Activated CD4-positive, CD25-positive, alpha-beta regulatory T cell treated with anti-CD3 and anti-CD28 coated beads, Interleukin-2, amount 50 U/mL, for 72 hours (primary cell): ENCODE measurements around the gene TRIM7.
"Not testable (repeated sequence)": the region's sequence is repeated elsewhere in the genome, so short reads cannot be mapped to it uniquely, and the experiment has no call there.

Experiments used
- DNase-seq: peaks from one replicate; pipeline ENCODE4 v3.0.0; 2021

Gene TRIM7

DNA sequence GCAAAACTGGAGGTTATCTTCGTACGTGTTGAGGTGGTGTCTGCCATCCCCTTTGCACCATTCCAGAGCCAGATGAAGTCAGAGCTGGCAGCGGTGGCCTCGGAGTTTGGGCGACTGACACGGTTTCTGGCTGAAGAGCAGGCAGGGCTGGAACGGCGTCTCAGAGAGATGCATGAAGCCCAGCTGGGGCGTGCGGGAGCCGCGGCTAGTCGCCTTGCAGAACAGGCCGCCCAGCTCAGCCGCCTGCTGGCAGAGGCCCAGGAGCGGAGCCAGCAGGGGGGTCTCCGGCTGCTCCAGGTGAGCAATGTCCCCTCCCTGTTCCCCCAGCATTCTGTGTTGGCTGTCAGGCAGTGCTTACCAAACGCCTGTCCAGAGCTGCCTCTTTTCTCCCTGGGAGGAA is 27.6 kb upstream of the TRIM7 start:
- DNase-seq = no peak

DNA sequence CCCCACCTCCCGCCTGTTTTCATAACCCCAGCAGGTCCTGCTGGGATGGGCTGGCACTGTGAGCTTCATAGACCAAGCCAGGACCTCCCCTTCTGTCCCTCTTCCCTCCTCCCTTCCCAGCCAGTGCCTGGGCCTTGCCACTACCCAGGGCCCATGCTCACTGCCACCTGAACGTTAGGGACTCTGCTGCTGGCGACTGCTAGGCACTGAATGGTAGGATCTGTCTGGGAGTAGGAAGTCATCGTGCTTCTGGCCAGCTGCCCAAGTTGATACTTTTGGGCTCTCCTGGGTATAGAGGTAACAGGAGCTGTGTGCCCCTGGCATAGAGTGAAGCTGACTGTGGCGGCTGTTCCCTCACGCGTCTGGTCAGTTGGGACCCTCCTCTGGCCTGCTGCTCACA is 26.4 kb upstream of the TRIM7 start:
- no peak for DNase-seq

DNA sequence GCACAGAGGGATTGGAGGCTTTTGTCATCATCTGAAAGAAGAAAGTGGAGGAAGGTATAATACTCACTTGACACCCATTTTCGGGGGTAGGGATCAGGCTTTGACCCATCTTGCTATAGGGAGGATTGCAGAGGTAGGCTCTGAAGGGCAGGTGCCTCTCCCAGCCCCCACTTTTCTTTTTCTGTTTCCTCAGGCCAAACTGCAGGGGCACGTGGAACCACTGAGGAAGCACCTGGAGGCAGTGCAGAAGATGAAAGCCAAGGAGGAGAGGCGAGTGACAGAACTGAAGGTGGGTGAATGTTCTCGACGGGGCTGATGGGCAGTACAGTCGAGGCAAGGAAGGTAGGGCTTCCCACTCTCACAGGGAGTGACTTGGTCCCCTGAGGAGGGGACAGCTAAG is 25.6 kb upstream of the TRIM7 start:
- DNase-seq = no peak

DNA sequence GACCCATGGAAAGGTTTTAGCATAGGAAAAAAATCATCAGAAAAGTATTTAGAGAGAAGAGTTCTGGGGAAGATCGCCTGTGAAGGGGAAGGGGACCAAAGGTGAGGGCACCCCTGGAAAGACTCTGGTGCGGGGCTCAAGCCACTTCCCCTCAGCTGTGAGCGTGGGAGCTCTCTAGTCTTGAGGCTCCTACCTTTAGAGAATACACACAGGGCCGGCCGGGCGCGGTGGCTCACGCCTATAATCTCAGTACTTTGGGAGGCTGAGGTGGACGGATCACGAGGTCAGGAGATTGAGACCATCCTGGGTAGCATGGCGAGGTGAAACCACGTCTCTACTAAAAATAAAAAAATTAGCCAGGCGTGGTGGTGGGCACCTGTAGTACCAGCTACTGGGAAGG is 25.0 kb upstream of the TRIM7 start:
- DNase-seq = no peak

DNA sequence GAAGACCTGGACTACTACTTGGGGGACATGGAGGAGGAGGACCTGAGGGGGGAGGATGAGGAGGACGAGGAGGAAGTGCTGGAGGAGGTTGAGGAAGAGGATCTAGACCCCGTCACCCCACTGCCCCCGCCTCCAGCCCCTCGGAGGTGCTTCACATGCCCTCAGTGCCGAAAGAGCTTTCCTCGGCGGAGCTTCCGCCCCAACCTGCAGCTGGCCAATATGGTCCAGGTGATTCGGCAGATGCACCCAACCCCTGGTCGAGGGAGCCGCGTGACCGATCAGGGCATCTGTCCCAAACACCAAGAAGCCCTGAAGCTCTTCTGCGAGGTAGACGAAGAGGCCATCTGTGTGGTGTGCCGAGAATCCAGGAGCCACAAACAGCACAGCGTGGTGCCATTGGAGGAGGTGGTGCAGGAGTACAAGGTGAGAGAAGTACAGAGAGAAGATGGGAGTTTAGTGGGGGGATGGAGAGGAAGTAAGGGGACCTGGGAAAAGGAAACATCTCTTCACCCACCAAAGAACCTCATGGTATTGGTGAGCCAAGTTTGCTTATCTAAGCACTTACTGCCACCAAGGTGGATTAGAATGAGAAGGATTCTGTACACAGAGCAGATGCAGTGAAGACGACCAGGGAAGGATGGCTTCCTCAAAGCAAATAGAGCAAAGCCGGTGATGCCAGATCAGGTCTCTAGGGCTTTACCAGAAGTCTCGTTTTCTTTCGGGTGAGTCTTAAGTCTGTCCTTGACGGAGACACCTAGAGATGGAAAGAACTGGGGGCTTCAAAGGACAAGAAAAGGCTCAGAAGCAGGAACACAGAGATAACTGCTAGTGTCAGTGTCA is 19.6 kb upstream of the TRIM7 start:
- DNase-seq = no peak

DNA sequence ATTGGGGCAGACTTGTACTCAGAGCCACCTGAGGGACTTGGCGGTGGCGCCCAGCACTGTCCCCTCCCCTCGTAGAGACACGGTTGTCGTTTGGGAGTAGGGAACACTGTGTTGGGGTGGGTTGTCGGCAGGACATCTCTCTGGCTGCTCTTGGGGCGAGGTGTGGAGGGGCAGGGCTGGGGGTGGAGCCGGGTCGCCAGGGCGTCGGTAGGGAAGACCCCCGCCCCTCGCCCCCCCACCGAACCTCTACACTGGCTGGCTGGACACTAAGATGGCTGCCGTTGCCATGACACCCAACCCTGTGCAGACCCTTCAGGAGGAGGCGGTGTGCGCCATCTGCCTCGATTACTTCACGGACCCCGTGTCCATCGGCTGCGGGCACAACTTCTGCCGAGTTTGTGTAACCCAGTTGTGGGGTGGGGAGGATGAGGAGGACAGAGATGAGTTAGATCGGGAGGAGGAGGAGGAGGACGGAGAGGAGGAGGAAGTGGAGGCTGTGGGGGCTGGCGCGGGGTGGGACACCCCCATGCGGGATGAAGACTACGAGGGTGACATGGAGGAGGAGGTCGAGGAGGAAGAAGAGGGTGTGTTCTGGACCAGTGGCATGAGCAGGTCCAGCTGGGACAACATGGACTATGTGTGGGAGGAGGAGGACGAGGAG is 18.9 kb upstream of the TRIM7 start:
- no peak for DNase-seq

DNA sequence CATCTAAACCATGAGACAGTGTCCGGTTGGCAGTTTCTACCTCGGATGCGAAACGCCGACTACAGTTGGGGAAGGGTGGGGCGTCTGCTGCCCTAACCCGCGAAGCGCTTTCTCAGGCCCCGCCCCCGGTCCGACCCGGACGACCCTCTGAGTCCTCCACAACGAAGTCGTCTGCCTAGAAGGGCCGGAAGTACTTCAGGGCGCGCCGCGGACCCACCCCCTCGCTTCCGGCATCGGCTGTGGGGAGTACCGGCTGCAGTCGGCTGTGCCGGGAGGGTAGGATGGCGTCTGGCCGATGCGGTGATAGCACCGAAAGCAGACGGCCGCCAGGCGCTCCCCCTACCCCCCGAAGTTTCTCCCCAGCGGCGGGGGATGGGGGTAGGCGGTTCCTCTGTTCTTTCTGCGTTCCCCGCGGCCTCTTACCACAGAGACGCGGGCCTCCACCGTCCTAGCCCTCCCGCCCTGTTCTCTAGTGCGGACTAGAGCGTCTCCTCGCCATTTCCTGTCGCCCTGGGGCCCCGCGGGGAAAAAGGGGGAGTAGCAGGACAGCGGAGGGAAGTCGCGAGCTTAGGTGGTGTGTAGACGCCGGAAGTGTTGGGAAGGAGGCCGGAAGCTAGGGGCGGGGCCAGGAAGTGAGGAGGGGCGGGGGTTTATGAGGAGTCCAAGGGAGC is 18.2 kb upstream of the TRIM7 start, which contains the start of gene TRIM41:
TSS of gene TRIM41 (plus strand) at position 224 of the 671 bp plus-strand sequence. CDS start 719 bp downstream, outside the sequence.
- DNase-seq = peak; percentile 96

DNA sequence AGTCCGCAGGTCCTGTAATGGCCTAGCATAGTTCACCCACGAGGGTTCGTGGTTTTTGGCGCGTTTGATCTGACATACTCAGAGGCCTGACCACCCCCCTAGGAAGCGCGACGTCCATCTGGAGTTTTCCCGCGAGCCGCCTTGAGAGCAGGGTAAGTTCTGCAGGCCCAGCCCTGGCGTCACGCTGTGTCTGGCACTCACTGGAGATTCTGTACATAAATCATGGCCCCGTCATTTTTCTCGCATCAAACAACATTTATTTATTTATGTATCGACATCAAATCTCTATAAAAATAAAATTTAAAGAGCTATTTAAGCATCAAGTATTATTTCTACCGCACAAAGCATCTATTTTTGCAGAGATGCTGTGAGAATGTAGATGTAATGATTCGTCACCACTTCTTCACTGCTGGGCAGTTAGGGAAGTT is 17.6 kb upstream of the TRIM7 start:
- DNase-seq = no peak

DNA sequence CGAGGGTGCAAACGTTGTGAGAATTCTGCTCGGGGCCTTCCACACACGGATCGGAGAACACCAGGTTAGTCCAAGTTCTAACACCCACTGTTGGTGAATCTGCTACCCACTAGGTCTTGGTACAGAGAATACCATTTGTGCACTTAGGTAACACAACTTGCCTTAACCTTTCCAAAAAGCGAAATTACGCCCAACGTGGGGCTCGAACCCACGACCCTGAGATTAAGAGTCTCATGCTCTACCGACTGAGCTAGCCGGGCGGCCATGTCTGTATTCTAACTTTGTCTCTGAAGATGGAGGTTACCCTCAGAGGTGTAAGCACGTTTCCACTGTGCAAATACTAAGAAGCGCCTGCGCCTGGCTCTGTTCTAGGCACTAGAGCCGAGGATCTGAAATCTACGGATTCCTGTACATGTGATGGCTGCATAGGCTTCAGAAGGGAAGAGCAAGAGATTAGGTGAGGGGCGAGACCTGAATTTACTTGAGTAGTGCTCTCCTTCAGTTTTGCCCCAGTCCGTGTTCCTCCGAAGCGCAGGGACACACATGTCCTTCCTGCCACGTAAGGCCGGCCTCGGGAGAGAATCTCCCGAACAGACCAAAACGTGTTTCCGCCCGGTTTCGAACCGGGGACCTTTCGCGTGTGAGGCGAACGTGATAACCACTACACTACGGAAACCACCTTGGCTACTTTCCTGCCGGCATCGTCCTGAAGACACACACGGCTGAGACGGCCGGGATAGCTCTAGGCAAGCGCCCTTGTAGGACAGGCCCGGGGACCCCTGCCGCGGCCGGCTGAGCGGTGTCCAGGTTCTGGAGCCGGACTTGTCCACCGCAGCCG is 17.0 kb upstream of the TRIM7 start:
- peak; percentile 99 for DNase-seq

DNA sequence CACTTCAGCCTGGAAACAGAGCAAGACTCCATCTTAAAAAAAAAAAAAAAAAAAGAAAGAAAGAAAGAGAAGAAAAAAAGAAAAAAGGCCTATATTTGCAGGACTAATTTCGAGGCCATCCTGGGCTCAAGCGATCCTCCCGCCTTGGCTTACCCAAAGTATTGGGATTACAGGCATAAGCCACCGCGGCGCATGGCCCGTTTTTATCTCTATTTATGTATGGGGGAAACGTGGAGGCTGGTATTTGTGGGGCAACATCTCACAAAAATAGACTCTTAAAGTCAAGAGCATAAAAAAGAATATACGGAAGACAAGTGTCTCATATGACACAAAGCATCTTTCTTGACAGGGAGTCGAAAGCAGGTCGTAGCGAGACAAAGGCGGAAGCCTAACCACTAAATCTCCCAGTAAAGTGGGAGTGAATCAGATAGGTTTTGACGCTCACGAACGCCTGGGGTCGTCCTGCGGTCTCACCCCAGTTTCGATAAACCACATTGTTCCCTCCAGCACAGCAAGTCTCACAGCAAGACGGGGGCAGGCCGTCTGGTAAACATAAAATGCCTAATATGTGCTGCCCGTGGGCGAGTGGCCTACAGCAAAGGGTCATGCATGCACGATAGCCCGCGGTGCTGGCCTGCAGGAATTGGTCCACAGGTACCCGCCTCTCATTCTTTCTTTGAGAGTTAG is 16.3 kb upstream of the TRIM7 start:
- DNase-seq = no peak

DNA sequence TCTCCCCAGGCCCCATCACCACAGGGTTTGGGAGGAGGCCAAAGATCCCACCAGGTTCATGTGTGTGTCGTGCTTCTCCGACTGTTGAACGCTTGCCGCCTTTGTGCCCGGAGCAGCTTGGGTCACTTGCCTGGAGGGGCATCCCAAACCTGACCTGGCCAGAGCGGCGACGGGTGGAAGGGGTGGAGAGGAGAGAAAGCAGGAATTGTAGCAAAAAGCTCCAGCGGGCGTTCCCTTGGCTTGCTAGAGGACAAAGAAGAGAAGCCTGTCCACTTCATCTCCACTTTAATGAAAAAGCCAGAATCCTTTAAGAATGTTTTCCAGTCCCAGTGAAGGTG is 15.2 kb upstream of the TRIM7 start:
- no peak for DNase-seq

DNA sequence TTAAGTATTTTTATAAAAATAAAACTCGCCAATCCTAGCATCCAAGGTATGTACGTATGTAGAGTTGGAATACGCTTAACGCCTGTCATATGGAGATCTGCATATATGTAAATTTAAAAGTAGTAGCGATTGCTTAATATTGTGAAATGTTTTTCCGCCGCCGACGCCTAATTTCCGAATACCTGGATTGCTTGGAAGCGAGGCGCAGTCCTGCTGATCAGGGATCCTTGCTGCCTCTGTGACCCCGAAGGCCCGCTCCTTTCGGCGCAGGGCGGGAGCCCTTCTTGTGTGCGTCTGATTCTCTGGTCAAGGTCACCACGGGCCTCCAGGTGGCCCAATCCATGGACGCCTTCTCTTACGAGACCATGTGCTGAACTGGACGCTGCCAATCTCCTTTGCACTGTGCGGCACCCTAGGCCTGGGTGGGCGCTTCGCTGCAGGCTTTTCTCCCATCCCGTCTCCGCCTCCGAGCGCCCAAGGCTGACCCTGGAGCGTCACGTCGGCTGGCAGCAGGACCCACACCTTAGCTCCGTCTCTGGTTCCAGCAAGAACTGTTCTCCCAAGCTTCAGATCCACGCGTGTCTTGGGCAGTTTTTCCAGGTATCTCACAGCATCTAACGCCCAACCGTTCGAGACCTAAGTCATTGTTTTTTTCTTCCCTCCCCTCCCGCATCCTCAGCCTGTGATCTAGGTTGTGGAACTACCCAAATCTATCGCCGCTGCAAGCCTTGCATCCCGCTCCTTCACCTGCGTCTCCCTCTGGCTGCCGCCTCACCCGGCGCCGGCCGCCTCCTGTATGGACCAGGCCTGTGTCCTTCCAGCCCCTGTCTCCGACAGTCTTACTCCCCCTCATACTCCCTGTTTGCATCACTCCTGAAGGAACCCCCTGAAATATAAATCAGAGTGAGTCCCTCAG is 14.5 kb upstream of the TRIM7 start:
- DNase-seq = no peak

DNA sequence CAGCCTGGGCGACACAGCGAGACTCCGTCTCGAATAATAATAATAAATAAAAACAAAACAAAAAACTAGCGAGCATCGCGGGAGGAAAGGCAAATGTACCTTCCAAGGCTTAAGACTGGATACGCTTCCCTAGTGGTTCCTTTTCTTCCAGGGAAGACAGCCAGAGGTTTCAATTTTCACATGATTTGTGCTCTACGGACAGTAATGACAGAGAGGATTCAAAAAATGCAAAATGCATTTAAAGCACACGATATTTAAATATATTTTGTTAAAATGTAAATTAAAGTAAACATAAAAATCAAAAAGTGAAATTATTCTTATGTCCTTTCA is 13.8 kb upstream of the TRIM7 start:
- no peak for DNase-seq

DNA sequence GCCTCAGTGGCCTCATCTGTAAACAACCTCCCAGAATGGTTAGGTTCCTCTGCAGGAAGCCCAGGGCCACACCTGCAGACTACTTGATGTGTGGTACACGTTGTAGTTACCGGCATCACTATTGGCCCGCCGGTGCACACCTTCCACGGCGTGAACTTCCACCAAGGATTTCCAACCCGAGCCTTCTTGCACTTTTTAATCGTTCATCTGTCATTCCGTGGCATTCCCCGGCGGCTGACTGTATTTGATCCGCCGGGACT is 12.7 kb upstream of the TRIM7 start:
- peak; percentile 44 for DNase-seq

DNA sequence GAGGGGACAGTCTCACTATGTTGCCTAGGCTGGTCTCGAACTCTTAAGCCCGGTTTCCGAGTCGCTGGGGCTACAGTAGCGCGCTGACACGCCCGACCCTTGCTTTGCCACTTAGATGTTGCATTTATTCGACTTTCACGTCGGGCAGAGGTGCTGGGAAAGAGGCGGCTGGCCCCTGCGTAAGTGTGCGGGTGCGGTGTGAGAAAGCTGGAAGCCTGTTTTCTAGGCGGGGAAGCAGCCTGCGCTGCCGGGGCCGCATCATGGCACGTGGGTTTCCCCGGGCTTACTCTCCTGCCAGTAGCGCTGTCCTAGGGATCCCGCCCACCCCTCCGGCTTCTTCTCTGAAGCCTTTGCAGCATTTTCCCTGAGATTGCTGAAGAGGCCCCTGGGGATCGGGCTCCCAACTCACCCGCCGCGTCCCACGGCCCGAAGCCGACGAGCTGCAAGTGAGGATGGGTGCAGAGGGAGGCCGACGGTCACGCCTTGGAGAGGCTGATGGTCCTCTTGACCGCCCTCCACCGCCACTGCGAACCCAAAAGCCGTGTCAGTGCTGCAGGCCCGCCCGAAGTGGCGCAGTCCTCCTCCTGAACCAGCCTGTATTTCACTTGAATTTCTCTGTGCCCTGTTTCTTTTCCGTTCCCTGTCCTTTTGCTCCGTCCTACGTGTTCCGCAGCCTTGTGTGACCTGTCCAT is 12.3 kb upstream of the TRIM7 start:
- peak; percentile 60 for DNase-seq

DNA sequence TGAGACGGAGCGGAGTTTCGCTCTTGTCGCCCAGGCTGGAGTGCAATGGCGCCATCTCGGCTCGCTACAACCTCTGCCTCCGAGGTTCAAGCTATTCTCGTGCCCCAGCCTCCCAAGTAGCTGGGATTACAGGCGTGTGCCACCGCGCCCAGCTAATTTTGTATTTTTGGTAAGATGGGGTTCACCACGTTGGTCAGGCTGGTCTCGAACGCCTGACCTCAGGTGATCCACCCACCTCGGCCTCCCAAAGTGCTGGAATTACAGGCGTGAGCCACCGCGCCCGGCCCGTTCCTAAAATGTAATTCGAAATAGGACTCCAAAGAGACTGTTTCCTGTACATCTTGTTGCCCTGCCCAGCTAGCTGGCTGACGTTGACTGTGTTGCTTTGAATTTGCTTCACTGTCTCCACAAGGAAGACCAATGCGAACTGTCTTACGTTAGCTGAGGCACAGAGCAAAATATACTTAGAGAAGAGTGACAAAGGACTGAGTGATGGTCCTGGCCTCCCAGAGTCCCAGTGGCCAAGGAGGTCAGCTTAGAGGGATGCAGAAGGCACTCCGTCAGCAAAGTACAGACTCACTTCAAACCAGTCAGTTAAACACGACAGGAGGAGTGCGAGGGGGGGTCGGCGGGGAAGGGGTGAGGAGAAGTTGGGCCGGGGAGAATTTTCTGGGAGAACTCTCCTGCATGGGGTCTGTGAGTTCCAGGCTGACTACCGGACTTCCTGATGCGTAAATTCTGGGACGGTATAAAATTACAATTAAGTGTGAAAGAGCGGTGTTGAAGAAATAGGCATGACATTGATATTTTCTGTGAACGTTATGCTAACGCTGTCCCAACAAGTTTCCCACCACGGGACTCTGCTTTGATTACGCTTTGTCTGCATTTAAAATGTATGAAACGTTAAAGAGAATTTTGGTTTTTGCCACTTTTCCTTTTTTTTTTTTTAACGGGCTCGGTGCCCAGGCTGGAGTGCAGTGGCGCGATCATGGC is 11.3 kb upstream of the TRIM7 start:
- no peak for DNase-seq

DNA sequence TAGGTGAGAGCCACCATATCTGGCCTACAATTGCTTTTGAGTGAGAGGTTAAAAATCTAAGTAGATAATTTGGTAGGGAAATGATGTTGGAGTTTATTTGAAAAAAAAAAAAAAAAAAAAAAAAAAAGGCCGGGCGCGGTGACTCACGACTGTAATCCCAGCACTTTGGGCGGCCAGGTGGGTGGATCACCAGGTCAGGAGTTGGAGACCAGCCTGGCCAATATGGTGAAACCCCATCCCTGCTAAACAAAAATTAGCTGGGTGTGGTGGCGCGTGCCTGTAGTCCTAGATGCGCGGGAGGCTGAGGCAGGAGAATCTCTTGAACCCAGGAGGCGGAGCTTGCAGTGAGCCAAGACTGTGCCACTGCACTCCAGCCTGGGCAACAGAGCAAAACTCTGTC is 9.3 kb upstream of the TRIM7 start:
- not testable (repeated sequence) for DNase-seq

DNA sequence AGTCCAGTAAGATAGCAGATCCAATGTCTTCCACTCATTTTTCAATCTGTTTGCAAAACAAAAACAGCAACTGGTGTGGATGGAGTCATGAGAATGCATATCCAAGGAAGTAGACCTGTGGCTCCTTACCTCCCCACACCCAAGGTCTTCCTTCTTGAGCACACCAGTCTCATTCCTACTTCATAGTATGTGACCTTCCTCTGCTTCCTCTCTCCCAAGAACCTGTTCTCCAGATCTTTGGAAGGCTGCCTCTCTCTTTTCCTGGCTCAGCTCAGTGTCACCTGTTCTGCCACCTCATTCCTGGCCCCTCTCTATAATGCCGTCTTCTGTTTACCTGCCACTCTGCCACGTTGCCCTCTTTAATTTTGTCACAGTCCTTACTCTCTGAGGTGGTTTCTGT is 7.9 kb upstream of the TRIM7 start:
- DNase-seq = no peak

DNA sequence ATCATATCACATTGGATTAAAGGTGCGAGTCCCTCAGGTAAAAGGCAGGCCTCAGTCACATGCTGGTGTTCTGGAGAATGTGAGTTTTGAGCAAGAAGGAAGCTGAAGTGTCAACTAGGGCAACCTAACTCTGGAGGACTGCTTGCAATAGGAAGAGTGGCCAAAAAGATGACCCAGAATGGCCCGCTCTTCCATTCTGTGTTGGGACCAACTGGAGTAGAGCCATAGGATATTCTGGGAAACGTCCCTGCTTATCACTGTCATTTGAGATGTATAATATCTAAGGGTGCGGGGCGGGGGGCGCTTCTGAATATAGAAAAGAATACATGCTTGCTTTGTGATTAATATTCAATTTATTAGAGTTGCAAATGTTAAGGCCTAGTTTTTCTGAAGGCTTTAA is 7.1 kb upstream of the TRIM7 start:
- no peak for DNase-seq

DNA sequence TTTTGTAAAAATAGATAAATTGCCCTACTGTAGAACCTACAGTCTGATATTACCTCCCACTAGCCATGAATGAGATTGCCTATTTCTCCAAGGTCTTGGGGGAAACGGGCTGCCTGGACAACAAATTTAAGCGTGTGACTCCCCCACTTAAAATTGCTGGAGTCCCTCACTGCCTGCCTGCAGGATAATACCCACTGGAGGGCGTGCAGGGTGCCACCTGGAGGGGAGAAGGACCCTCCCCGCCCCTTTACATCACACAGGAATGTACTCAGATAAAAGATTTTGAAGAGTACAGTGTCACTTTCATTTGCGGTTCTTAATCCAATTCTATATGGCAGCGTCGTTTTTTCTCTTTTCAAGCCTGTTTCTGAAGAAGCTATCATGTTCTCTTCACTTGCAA is 6.2 kb upstream of the TRIM7 start:
- DNase-seq = no peak
